Pancreas (tissue), 10 donors: ENCODE data around the gene PLCH2. TPM values are rescaled to one million over a fixed set of nuclear protein-coding genes. Genes with fewer than 3 reads are reported as not detected.

Source experiments
- ATAC-seq, 4 donors: fragments of 200-7000 bp; cut with Tn5 transposase; one replicate each; pipeline versions ENCODE4 v1.8.0 to v1.9.1; 2020; ENCODE audit warnings: mild to moderate bottlenecking in 4 of 4, moderate library complexity in 4 of 4
- DNase-seq, 6 donors: peaks; one replicate each; pipeline ENCODE4 v3.0.0-alpha.2; 2020
- FAIRE-seq: peaks from 2 replicates; lab custom pipeline; 2012; peaks lifted over from hg19 to GRCh38; lab: Jason Lieb, UNC
- H3K27ac ChIP-seq, 4 donors: fragments of 200-600 bp; sonication (generic); 1 replicate in 3 of 4; 2 replicates in 1 of 4; pipeline versions ENCODE4 v1.5.0 to v1.8.0; 2020
- H3K27me3 ChIP-seq, 4 donors: fragments of 200-600 bp; one replicate each; pipeline ENCODE4 v1.8.0; 2021
- H3K36me3 ChIP-seq, 3 donors: fragments of 200-600 bp; sonication (generic) in 1 of 3; one replicate each; pipeline versions ENCODE4 v1.5.0 to v1.8.0; 2020 to 2021
- H3K4me1 ChIP-seq, 3 donors: fragments of 200-600 bp; one replicate each; pipeline ENCODE4 v1.8.0; 2021
- H3K4me3 ChIP-seq, 4 donors: fragments of 200-600 bp; sonication (generic) in 2 of 4; one replicate each; pipeline versions ENCODE4 v1.5.0 to v1.8.0; 2020 to 2021
- H3K9me3 ChIP-seq, 4 donors: fragments of 200-600 bp; one replicate each; pipeline ENCODE4 v1.8.0; 2021
- WGBS, 2 donors: extraction: QIAGEN DNeasy Blood & Tissue Kit; methylation state at CpG; one replicate each; pipeline ENCODE4 v1.1.7; 2013; 5-methylcytosine and 5-hydroxymethylcytosine counted together
- intact Hi-C, 3 donors: fragments of 100-400 bp; cut with DNase I; formaldehyde crosslinking; loops; one replicate each; pipeline versions ENCODE4 v1.11.1 to v1.14.2; 2022
- polyA plus RNA-seq, 2 donors: library from polyadenylated mRNA; stranded (reverse); fragments of 200-250 nt; gene quantifications; one replicate each; pipeline ENCODE4 v1.2.3, GENCODE V29; 2013
- total RNA-seq, 6 donors: library from RNA; stranded (reverse); fragmentation: NEBNext Ultra II Directional in 4 of 6; extraction: Animal tissue kit (Norgen Biotek cat#: 25700) in 4 of 6; gene quantifications; one replicate each; pipeline versions ENCODE4 v1.2.1 to v1.2.4, GENCODE V29; 2021 to 2023
- TF ChIP-seq, protein P1 (sequence below), 4 donors: fragments of 200-600 bp; sonication (generic) in 3 of 4; IDR thresholded peaks; one replicate each; pipeline versions ENCODE4 v1.5.0 to v1.8.0; 2021; ENCODE audit warnings: antibody characterized with exemption in 4 of 4
- donor health status: healthy with polysubstance abuse.
- donor health status: DM: no; HTN: no; CAD: no; lungs with moderate emphysema.
- donor health status: DM: no; HTN: no; CAD: no.
- donor health status: control.
- donor health status: control.
- donor health status: Bipolar disorder and iron deficiency.
- donor health status: DM: yes; HTN: yes; CAD: no.
- donor health status: DM: no; HTN: no; CAD: no.
- donor health status: DM: no; HTN: no; CAD: no.
- donor health status: DM: yes; HTN: yes; CAD: no.

The PLCH2 gene
- total and polyA plus RNA-seq, 8 donors: 0.79 to 163 (median 3.3) TPM

- intact Hi-C loops: no loop called here
- FAIRE-seq (no peak), ATAC-seq (no peak), DNase-seq (no peak)
- no peak overlapping the region for H3K27ac ChIP-seq
- TF ChIP-seq, protein P1, sequence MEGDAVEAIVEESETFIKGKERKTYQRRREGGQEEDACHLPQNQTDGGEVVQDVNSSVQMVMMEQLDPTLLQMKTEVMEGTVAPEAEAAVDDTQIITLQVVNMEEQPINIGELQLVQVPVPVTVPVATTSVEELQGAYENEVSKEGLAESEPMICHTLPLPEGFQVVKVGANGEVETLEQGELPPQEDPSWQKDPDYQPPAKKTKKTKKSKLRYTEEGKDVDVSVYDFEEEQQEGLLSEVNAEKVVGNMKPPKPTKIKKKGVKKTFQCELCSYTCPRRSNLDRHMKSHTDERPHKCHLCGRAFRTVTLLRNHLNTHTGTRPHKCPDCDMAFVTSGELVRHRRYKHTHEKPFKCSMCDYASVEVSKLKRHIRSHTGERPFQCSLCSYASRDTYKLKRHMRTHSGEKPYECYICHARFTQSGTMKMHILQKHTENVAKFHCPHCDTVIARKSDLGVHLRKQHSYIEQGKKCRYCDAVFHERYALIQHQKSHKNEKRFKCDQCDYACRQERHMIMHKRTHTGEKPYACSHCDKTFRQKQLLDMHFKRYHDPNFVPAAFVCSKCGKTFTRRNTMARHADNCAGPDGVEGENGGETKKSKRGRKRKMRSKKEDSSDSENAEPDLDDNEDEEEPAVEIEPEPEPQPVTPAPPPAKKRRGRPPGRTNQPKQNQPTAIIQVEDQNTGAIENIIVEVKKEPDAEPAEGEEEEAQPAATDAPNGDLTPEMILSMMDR (IDR thresholded peaks at IDR 0.05): no peak
- H3K36me3 ChIP-seq: no peaks in the 10 kb centered on the region
- H3K27me3 ChIP-seq: no peaks in the 10 kb centered on the region
- WGBS, 2 donors: 49 to 68% methylated on average over 25 of the region's 25 CpGs
- H3K9me3 ChIP-seq: no peaks in the 10 kb centered on the region
- no peak overlapping the region for H3K4me3 ChIP-seq
- no peaks in the 10 kb centered on the region for H3K4me1 ChIP-seq
Measured at GRCh38 chr1:2472561-2473177, 3.4 kb upstream of the PLCH2 start.

GRCh38 chr1:2473198-2473597, 2.9 kb upstream of the PLCH2 start:
- TF ChIP-seq, protein P1 (IDR thresholded peaks at IDR 0.05): no peak
- H3K27ac ChIP-seq: no peak overlapping the region
- no peaks in the 10 kb centered on the region for H3K36me3 ChIP-seq
- intact Hi-C loops: no loop called here
- H3K4me3 ChIP-seq: no peak overlapping the region
- ATAC-seq: no peak
- no peak for DNase-seq
- no peak for FAIRE-seq
- H3K9me3 ChIP-seq: no peaks in the 10 kb centered on the region
- 73 to 79% methylated on average over 9 to 13 of the region's 13 CpGs for WGBS, 2 donors
- no peaks in the 10 kb centered on the region for H3K4me1 ChIP-seq
- no peaks in the 10 kb centered on the region for H3K27me3 ChIP-seq

GRCh38 chr1:2474104-2474844, 1.8 kb upstream of the PLCH2 start:
- DNase-seq (no peak), ATAC-seq (no peak), FAIRE-seq (no peak)
- Histone ChIP-seq H3K4me3 (no peak overlapping the region), H3K4me1 (no peaks in the 10 kb centered on the region), H3K9me3 (no peaks in the 10 kb centered on the region), H3K36me3 (no peaks in the 10 kb centered on the region), H3K27me3 (no peaks in the 10 kb centered on the region), H3K27ac (no peak overlapping the region)
- TF ChIP-seq, protein P1 (IDR thresholded peaks at IDR 0.05): no peak
- intact Hi-C loops: no loop called here
- 49 to 56% methylated on average over 12 to 17 of the region's 17 CpGs for WGBS, 2 donors

GRCh38 chr1:2474933-2475371, 1.1 kb upstream of the PLCH2 start:
- Histone ChIP-seq H3K27me3 (no peaks in the 10 kb centered on the region), H3K27ac (no peak overlapping the region), H3K9me3 (no peaks in the 10 kb centered on the region), H3K4me1 (no peaks in the 10 kb centered on the region), H3K4me3 (no peak overlapping the region), H3K36me3 (no peaks in the 10 kb centered on the region)
- intact Hi-C loops: no loop called here
- peak in 1 of 4 donors; percentile 16 for ATAC-seq
- TF ChIP-seq, protein P1 (IDR thresholded peaks at IDR 0.05): no peak
- WGBS, 2 donors: 45 to 64% methylated on average over 13 of the region's 13 CpGs
- FAIRE-seq: no peak
- no peak for DNase-seq

DNA sequence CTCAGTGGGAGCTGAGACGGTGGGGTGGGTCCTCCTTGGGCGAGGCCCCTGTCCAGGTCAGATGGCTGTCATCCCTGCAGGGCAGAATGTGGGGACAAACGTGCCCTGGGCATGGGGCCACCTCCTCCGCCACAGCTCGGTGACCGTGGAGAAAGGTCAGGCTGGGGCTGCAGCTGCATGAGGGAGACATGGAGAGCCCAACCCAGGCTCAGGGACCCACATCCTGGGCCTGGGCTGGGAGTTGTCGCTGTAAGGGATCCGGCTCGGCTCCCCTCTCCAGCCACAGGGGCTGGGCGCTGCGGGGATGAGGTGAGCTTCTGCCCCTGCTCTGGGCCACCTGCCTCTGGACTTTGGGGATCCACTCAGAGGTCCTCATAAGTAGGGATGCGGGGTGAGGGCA, 518 bp upstream of the PLCH2 start:
- Histone ChIP-seq H3K27me3 (no peaks in the 10 kb centered on the region), H3K27ac (no peak overlapping the region), H3K4me3 (no peak overlapping the region), H3K4me1 (no peaks in the 10 kb centered on the region), H3K36me3 (no peaks in the 10 kb centered on the region), H3K9me3 (no peaks in the 10 kb centered on the region)
- intact Hi-C loops: no loop called here
- 81 to 88% methylated on average over 11 to 12 of the region's 12 CpGs for WGBS, 2 donors
- TF ChIP-seq, protein P1 (IDR thresholded peaks at IDR 0.05): no peak
- ATAC-seq: no peak
- DNase-seq: no peak
- no peak for FAIRE-seq
